ENCODE results near the gene THAP7.

GRCh38 chr22:20980938-20981722, 20.8 kb downstream of the THAP7 start:
- TF ChIP-seq CTCF (conservative IDR thresholded peaks at IDR 0.05; ENCODE audit: low read depth, low read length) (no peak), EZH2 (IDR thresholded peaks at IDR 0.05; ENCODE audit: borderline replicate concordance, low read depth, low read length, poor library complexity, severe bottlenecking) (no peak)

Measured in A673 (cell line).